ENCODE data around the gene MBOAT7. TPM values are rescaled to one million over a fixed set of nuclear protein-coding genes. Genes with fewer than 3 reads are reported as not detected.

MBOAT7 gene
- polyA plus RNA-seq, 3 donors: 44.6 to 60.5 (median 54.0) TPM

DNA sequence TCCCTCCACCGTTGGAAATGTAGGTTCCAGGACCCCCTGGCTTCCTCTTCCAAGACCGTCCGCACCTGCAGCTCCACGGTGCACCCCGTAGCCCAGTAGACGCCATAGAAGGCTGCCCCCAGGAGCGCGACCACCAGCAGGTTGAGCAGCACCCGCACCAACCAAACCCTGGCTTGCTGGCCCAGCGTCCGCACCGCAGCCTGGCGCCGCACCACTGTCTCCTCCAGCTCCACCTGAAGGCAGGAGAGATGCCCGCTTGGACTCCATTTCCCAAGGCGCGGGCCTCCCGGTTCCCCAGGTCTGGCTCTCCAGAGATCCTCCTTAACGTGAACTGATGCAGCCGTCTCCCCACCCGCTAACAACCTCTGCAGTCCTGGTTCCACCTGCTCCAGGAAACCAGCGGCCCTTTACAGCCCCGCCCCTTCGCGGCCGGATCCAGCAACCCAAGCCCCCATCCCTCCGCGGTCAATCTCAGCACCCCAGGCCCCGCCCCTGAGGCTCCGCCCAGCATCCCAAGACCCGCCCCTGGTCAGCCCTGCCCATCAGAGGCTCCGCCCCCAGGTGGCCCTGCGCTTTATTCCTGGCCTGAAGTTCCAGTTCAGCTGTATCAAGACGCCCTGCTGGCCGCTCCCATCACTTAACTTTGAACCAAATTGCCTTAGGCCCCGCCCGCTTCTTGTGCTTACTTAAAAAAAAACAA is 24.9 kb downstream of the MBOAT7 start:
- no peak for DNase-seq (ENCODE audit: low read depth in 3 of 3, low spot score in 2 of 3)

GRCh38 chr19:54162884-54163283 is 26.5 kb downstream of the MBOAT7 start:
- no peak for DNase-seq (ENCODE audit: low read depth in 3 of 3, low spot score in 2 of 3)

GRCh38 chr19:54162241-54162805 is 27.1 kb downstream of the MBOAT7 start:
- DNase-seq (ENCODE audit: low read depth in 3 of 3, low spot score in 2 of 3): no peak

- no peak for DNase-seq (ENCODE audit: low read depth in 3 of 3, low spot score in 2 of 3)
Observed at GRCh38 chr19:54160854-54161253, 28.5 kb downstream of the MBOAT7 start.

DNA sequence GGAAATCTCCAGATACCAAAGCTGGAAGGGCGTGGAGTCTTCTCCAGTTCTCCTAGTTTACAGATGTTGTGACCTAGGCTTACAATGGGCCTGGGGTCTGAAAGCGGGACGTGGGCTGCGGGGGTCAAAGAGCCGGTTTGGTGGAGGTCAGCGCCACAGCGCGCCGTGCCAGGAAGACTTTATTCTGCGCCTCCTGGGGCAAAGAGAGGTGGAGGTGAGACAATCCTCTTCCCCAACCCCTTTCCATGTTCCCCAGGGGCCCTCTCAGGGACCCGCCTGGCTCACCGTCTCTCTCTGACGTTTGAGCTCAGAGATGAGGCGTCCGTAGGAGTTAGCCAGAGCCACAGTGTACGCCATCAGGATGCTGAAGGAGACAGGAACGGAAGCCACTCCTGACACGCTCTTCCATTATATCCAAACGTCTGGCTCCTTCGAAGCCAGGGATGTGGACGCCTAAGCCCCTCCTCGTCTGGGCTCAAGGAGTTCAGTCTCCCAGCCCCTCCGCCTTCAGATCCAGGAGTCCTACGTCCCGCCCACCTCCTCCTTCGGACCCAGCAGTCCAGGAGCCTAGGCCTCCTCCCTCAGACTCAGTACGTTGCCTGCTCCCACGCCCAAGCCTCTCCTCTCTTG is 29.1 kb downstream of the MBOAT7 start:
- DNase-seq (ENCODE audit: low read depth in 3 of 3, low spot score in 2 of 3): no peak

GRCh38 chr19:54159352-54160181 is 29.8 kb downstream of the MBOAT7 start, which contains the start of gene LENG1:
LENG1 (minus strand) TSS chr19:54159721; CDS start chr19:54159695, 26 bp downstream.
- DNase-seq (ENCODE audit: low read depth in 3 of 3, low spot score in 2 of 3): peak; percentile 99 to 100 (median 99)

GRCh38 chr19:54158812-54159351 is 30.5 kb downstream of the MBOAT7 start:
- no peak for DNase-seq (ENCODE audit: low read depth in 3 of 3, low spot score in 2 of 3)

GRCh38 chr19:54156953-54157352 is 32.4 kb downstream of the MBOAT7 start:
- no peak for DNase-seq (ENCODE audit: low read depth in 3 of 3, low spot score in 2 of 3)

DNA sequence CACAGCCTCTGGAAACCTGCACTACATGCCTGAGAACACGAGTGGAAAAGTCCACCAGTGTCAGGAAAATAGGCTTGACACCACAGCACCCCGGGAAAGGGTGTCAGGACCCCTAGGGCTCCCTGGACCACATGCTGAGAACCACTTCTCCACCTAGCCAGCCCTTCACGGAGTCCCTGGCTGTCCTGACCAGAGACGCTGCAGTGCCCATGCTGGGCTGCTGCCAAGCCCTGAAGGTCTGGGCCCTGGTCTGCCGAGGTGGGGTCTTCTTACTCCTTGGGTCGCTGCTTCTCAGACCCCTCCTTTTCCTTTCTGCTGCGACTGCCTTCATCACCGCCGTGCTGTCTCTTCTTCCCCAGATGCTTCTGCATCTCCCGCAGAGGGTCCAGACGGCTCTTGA is 32.9 kb downstream of the MBOAT7 start:
- no peak for DNase-seq (ENCODE audit: low read depth in 3 of 3, low spot score in 2 of 3)

DNA sequence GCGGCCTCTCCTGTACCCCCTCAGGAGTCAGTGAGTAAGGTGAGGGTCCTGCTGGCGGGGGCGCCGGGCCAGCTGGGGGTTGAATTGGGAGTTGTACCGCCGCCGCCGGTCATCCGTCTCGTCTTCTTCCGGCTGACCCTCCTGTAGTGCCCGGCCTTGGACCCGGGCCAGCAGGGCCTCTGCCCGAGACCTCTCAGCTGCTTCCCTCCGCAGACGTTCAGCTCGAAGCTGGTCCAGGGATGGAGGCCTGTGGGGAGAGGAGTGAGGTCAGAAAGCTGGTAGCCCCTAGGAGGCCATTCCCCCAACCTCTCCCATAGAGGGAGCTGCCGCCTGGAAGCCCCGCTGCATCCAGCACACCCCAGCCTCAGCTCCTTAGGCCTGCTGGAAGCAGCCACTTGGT is 33.7 kb downstream of the MBOAT7 start:
- no peak for DNase-seq (ENCODE audit: low read depth in 3 of 3, low spot score in 2 of 3)

DNA sequence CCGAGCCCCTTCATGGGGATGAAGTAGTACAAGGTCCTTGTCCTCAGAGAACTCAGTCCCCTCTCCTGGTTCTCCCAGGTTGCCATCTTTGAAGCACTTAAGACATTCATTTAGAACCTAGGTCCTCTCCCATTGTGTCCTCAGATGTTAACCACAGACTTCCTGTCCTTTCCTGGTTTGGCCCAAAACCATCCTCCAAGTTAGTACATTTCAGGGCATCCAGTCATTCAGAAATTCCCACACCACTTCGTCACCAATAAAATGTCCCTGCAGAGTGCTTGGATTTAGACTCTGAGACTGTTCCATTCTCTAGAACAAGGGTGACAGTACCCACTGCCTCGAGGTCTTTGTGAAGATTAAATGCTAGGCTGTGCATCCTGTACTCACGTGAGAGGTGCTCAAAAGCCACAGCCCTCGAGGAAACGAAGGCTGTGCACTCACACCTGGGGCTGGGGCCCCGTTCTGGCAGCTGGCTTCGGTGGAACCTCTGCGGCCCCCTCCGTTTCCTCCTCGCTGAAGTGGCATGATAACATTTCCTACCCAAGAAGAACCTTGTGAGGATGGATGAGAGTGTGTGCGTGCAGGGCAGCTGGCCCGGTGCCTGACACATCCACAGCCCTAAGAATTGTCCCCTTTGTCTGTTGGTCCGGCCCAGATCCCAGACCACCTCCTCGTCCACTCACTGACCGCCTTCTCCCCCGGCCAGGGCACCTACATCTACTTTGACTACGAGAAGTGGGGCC is 34.6 kb downstream of the MBOAT7 start:
- no peak for DNase-seq (ENCODE audit: low read depth in 3 of 3, low spot score in 2 of 3)

GRCh38 chr19:54153731-54154326 is 35.6 kb downstream of the MBOAT7 start:
- DNase-seq (ENCODE audit: low read depth in 3 of 3, low spot score in 2 of 3): no peak

GRCh38 chr19:54152878-54153524 is 36.4 kb downstream of the MBOAT7 start:
- no peak for DNase-seq (ENCODE audit: low read depth in 3 of 3, low spot score in 2 of 3)

- DNase-seq (ENCODE audit: low read depth in 3 of 3, low spot score in 2 of 3): no peak
Observed at GRCh38 chr19:54152267-54152666, 37.1 kb downstream of the MBOAT7 start.

- no peak for DNase-seq (ENCODE audit: low read depth in 3 of 3, low spot score in 2 of 3)
Observed at GRCh38 chr19:54151362-54152035, 37.9 kb downstream of the MBOAT7 start.

DNA sequence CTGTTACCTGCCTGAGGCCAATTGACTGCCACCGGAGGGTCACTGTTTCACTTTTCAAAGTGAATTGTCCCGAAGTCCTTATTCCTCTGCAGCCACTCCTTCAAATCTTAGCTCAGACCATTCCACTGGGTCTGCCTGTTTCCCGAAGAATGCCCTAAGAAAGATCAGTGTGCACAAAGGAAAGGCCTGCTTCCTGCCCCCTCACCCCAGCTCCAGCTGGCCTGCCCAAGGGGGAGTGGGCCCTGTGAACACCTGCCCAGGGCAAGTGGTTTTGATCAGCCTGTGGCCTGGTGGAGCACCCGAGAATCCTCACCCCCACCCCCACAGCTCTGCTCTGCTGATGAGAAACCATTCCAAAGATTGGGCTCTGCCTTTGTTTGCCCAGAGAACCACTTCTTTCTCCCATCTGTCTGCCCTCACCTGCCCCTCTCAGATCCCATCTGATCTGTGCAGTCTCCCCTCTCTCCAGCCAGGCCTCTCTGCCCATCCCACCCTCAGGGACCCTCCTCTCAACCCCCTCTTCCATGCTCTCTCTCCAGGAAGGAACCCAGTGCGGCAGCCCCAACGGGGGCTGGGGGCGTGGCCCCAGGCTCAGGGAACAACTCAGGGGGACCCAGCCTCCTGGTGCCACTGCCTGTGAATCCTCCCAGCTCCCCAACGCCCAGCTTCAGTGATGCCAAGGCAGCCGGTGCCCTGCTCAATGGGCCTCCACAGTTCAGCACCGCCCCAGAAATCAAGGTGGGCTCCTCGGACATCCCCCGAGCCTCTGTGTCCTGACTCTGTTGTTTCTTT is 40.2 kb downstream of the MBOAT7 start:
- DNase-seq (ENCODE audit: low read depth in 3 of 3, low spot score in 2 of 3): no peak

GRCh38 chr19:54148158-54148557 is 41.2 kb downstream of the MBOAT7 start:
- no peak for DNase-seq (ENCODE audit: low read depth in 3 of 3, low spot score in 2 of 3)

DNA sequence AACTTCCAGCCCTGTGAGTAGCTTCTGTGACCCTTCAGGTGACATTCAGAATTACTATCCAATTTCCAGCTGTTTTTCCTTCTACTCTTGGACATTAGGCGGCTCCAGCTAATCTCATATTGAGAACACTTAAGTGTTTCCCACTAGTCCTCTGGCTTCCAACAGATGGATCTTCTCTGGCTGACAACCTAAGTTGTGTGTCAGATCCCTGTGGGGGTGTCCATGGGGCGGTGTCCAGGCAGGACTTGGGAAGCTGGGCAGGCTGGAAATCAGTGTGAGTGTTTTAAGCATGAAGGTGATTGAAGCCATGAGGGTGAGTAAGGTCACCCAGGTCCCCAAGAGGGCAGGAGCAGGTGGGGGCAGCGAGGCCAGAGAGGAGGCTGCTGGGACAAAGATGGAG is 41.7 kb downstream of the MBOAT7 start:
- DNase-seq (ENCODE audit: low read depth in 3 of 3, low spot score in 2 of 3): peak in 1 of 3 donors; percentile 51
